Measurements from ENCODE around the gene TLE6. TPM values are rescaled to one million over a fixed set of nuclear protein-coding genes. Genes with fewer than 3 reads are reported as not detected.

Gene TLE6
- total RNA-seq (2016; rRNA removed; fragmentation: Illumina TruSeq; extraction: Trizol) (0.24 and 0.28 TPM in 2 replicates), polyA plus RNA-seq (2011; rRNA removed) (5.5 and 6.4 TPM in 2 replicates), polyA minus RNA-seq (2011; rRNA and poly(A)+ RNA removed; ENCODE audit: low replicate concordance) (4.2 and 4.9 TPM in 2 replicates), Bru-seq, nascent RNA (percentile 9 among the genes with signal in this experiment), BruChase-seq, experiment 1, labeled RNA remaining after a 6-hour chase (not detected), BruChase-seq, experiment 2, labeled RNA remaining after a 2-hour chase (percentile 6 among the genes with signal in this experiment)
- not detected in 2 replicates for total RNA-seq (2016; cell fraction: cytosol; rRNA removed; fragmentation: Illumina TruSeq; extraction: Trizol; ENCODE audit: low read depth)
- 0.06 TPM in 1 of 2 replicates, not detected in the other for total RNA-seq (2016; cell fraction: insoluble cytoplasmic fraction; rRNA removed; fragmentation: Illumina TruSeq; extraction: Trizol)
- not detected in 2 replicates for total RNA-seq (2016; cell fraction: membrane; rRNA removed; fragmentation: Illumina TruSeq; extraction: Trizol)
- not detected in 2 replicates for total RNA-seq (2016; cell fraction: nucleus; rRNA removed; fragmentation: Illumina TruSeq; extraction: Trizol)
- polyA plus RNA-seq (2011; cell fraction: cytosol; rRNA removed) = 4.2 TPM in 2 replicates
- polyA plus RNA-seq (2011; cell fraction: nucleus; rRNA removed) = 18.3 and 20.1 TPM in 2 replicates
- polyA plus RNA-seq (2012) = 1.5 and 1.9 TPM in 2 replicates
- 0.19 and 0.32 TPM in 2 replicates for polyA plus RNA-seq (2016; cell fraction: cytosol; fragmentation: Illumina TruSeq; extraction: Trizol; ENCODE audit: low read depth)
- polyA plus RNA-seq (2016; cell fraction: insoluble cytoplasmic fraction; fragmentation: Illumina TruSeq; extraction: Trizol; ENCODE audit: low read depth) = not detected in 2 replicates
- not detected in 2 replicates for polyA plus RNA-seq (2016; cell fraction: membrane; fragmentation: Illumina TruSeq; extraction: Trizol; ENCODE audit: low read depth)
- polyA plus RNA-seq (2016; cell fraction: nucleus; fragmentation: Illumina TruSeq; extraction: Trizol; ENCODE audit: insufficient read depth, low read depth) = 1.00 TPM in 1 of 2 replicates, not detected in the other
- polyA minus RNA-seq (2011; cell fraction: cytosol; rRNA and poly(A)+ RNA removed) = 2.4 TPM in 1 of 2 replicates, not detected in the other
- 3.2 and 5.0 TPM in 2 replicates for polyA minus RNA-seq (2011; cell fraction: nucleus; rRNA and poly(A)+ RNA removed)
- long read RNA-seq, experiment 1, partial matches to known transcripts = 0 of 1 reads
- long read RNA-seq, experiment 1, other reads (novel, unspliced or antisense) = 0 of 1 reads
- long read RNA-seq, experiment 2, partial matches to known transcripts = 0 of 1 reads
- long read RNA-seq, experiment 2, other reads (novel, unspliced or antisense) = 0 of 1 reads

DNA sequence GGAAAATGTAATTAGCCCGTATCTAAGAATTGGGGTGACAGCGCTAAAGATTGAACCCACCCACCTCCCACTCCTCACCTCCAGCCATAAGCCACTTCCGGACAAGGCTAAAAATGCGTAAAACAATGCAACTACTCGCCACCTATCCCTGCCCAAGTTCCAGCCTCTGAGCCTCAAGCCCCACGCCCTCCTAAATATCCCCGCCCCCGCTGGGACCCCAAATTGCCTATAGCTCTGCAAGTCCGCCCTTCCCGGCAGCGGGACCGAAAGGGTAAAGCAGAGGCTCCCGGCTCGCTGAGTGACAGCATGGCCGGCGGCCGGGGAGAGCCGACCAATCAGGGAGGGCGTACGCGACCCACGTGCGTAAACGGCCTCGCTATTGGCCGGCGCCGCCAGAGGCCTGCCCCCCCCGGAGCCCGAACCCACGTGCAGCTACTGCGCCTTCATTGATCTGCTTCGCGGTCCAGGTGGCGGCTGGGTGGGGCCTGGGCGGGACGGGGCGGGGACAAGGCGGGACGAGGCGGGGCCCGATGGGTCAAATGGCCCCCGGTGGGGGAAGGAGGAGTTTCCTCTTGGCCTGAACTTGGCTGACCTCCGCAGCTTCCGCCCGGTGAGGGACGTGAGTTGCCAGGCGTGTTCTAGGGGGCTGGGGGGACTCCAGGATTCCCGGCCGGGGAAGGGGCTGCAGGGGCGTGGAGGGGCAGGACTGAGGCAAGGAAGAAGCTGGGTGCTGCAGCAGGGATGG lies at the start of gene TLE6:
Gene TLE6, plus strand, starts transcription at position 564 of the 745 bp plus-strand sequence. CDS start 670 bp downstream, outside the sequence.
- BruUV-seq (replicated peaks) = no TSS peak
- peak within 1 kb of the TSS; percentile 62 to 78 (median 69) for H3K4me3 ChIP-seq (replicated peaks in 1 of 3; ENCODE audit: insufficient read depth in 1 of 3, low read depth in 2 of 3, low read length in 3 of 3)
- intact Hi-C loops (cut with micrococcal nuclease; ENCODE audit: unreplicated experiment) = loop anchor here (1.0 to 5.0 kb wide), 2 partner anchors 58 to 115 kb away; partner anchors contain the start of gene GNA11
- no peaks in the 10 kb centered on the region for H3K36me3 ChIP-seq (replicated peaks in 1 of 2; ENCODE audit: control insufficient read depth in 1 of 2, insufficient read depth in 2 of 2, low read length in 2 of 2)
- 5% methylated on average over 12 of the region's 51 CpGs for WGBS (ENCODE audit: low lambda C conversion rate)
- H3K79me2 ChIP-seq (ENCODE audit: insufficient read depth, low read length) = no peaks in the 10 kb centered on the region
- POLR2A ChIA-PET = interaction anchor here (0.6 to 2.7 kb wide), 6 partner anchors 26 to 96 kb away, joined by 3 to 10 read pairs (median 4); no protein-coding TSS in a partner anchor
- peaks cover 0 to 25% of the 10 kb centered on the region in 2 experiments; a peak in 4 of 5 replicates for H3K27me3 ChIP-seq (ENCODE audit: control insufficient read depth in 1 of 2, insufficient read depth in 2 of 2, low read length in 2 of 2)
- FAIRE-seq (peak; percentile 58), DNase-seq (ENCODE audit: low spot score) (peak; percentile 92), ATAC-seq (peak; percentile 93)
- no peaks in the 10 kb centered on the region for H3K9me3 ChIP-seq (ENCODE audit: low read length)
- in situ Hi-C loops (cut with HindIII; ENCODE audit: extremely low pct_ligation_motif_present, low pct_unique_long_range_greater_than_20kb) = no loop called here
- peaks cover 51% of the 10 kb centered on the region for H3K4me1 ChIP-seq (ENCODE audit: insufficient read depth, low read length)
- H3K27ac ChIP-seq (ENCODE audit: extremely low read length, insufficient read depth, low read length) = peak within 1 kb of the TSS; percentile 40
- peak within 1 kb of the TSS; percentile 53 for H3K9ac ChIP-seq (ENCODE audit: insufficient read depth, low read depth, low read length)
- H3K4me2 ChIP-seq (ENCODE audit: low read depth, low read length) = peak within 1 kb of the TSS; percentile 96
- H2AFZ ChIP-seq (ENCODE audit: low read length) = peak within 1 kb of the TSS; percentile 23
- CTCF ChIA-PET (ENCODE audit: low intra/inter-chr PET ratio, low total read pairs) = no interaction called here
- no peaks in the 10 kb centered on the region for H4K20me1 ChIP-seq (ENCODE audit: insufficient read depth, low read length)
- TF ChIP-seq NCOA1 (CRISPR knock-in tag; IDR thresholded peaks at IDR 0.05) (no peak), EZH2 (conservative IDR thresholded peaks at IDR 0.05; ENCODE audit: low read depth, low read length) (no peak), BRCA1 (CRISPR knock-in tag; IDR thresholded peaks at IDR 0.05) (no peak), ZNF574 (CRISPR knock-in tag; IDR thresholded peaks at IDR 0.05) (peak; percentile 55; the same call in 1 of the 2 replicates), AKNA (CRISPR knock-in tag; IDR thresholded peaks at IDR 0.05; ENCODE audit: borderline replicate concordance) (no peak), SSRP1 (CRISPR knock-in tag; IDR thresholded peaks at IDR 0.05) (no peak), ZNF792 (CRISPR knock-in tag; IDR thresholded peaks at IDR 0.05) (no peak; the same call in 1 of the 2 replicates)

All from HepG2 (cell line).